22Rv1 (cell line): Measurements from ENCODE around the gene TTN.

ENCODE experiments used
- H3K27ac ChIP-seq: fragments of 450-650 bp; 2 replicates; pipeline ENCODE4 v1.5.1; 2017
- CTCF ChIP-seq: fragments of 450-650 bp; IDR thresholded peaks from 2 replicates; pipeline ENCODE4 v1.5.1; 2017; ENCODE audit warnings: mild to moderate bottlenecking
- ZFX ChIP-seq: fragments of 450-650 bp; IDR thresholded peaks from 2 replicates; pipeline ENCODE4 v1.6.1; 2017; ENCODE audit warnings: antibody characterized with exemption, borderline replicate concordance

Gene TTN

GRCh38 chr2:178843697-178844096 lies 36.5 kb upstream of the TTN start:
- TF ChIP-seq ZFX (no peak), CTCF (no peak)
- H3K27ac ChIP-seq: no peak overlapping the region

GRCh38 chr2:178836807-178837206 lies 29.6 kb upstream of the TTN start:
- TF ChIP-seq CTCF (no peak), ZFX (no peak)
- no peak overlapping the region for H3K27ac ChIP-seq

- no peak overlapping the region for H3K27ac ChIP-seq
- TF ChIP-seq ZFX (no peak), CTCF (no peak)
Measured at GRCh38 chr2:178834086-178834485, 26.9 kb upstream of the TTN start.

- TF ChIP-seq CTCF: no peak
- no peak for TF ChIP-seq ZFX
- H3K27ac ChIP-seq: no peak overlapping the region
Measured at GRCh38 chr2:178833382-178833781, 26.2 kb upstream of the TTN start.

GRCh38 chr2:178830451-178830850 lies 23.2 kb upstream of the TTN start:
- no peak overlapping the region for H3K27ac ChIP-seq
- TF ChIP-seq CTCF: no peak
- no peak for TF ChIP-seq ZFX

- TF ChIP-seq ZFX (no peak), CTCF (no peak)
- no peak overlapping the region for H3K27ac ChIP-seq
Measured at GRCh38 chr2:178829981-178830380, 22.8 kb upstream of the TTN start.

- no peak for TF ChIP-seq CTCF
- TF ChIP-seq ZFX: no peak
- H3K27ac ChIP-seq: no peak overlapping the region
Measured at GRCh38 chr2:178829299-178829960, 22.2 kb upstream of the TTN start.
